ENCODE measurements around the gene JMJD8.

- TF ChIP-seq CTCF (IDR thresholded peaks at IDR 0.05) (no peak), POLR2A (IDR thresholded peaks at IDR 0.05) (no peak)
These were observed 21.5 kb downstream of the JMJD8 start for GRCh38 chr16:662597-662996.
